CD14-positive monocyte (primary cell): ENCODE results near the gene COL4A4. TPM values are rescaled to one million over a fixed set of nuclear protein-coding genes. Genes with fewer than 3 reads are reported as not detected.

Source experiments
- DNase-seq, 3 donors: peaks; one replicate each; pipeline ENCODE4 v3.0.0-alpha.2; 2011 to 2022
- H2AFZ ChIP-seq: 2 replicates; pipeline ENCODE4 v1.6.0; 2012; ENCODE audit warnings: mild to moderate bottlenecking, low read depth, low read length, inconsistent platforms; ENCODE audit not compliant: insufficient read depth, poor library complexity, severe bottlenecking
- H3K27ac ChIP-seq, 2 donors: 1 replicate in 1 of 2; 2 replicates in 1 of 2; pipeline ENCODE4 v1.5.1; 2012 to 2013; ENCODE audit warnings: low read length in 2 of 2, control low read depth in 1 of 2, inconsistent platforms in 1 of 2, low read depth in 1 of 2, mild to moderate bottlenecking in 1 of 2
- H3K27me3 ChIP-seq, 2 donors: one replicate each; pipeline versions ENCODE4 v1.6.0 to v1.6.1; 2011 to 2013; ENCODE audit warnings: low read length in 2 of 2; ENCODE audit not compliant: control insufficient read depth in 2 of 2, insufficient read depth in 2 of 2
- H3K36me3 ChIP-seq, 2 donors: replicated peaks in 1 of 2; 1 replicate in 1 of 2; 2 replicates in 1 of 2; pipeline versions ENCODE4 v1.5.1 to v1.6.1; 2012 to 2013; ENCODE audit warnings: low read length in 2 of 2, control low read depth in 1 of 2, inconsistent platforms in 1 of 2, mild to moderate bottlenecking in 1 of 2; ENCODE audit not compliant: insufficient read depth in 2 of 2, control insufficient read depth in 1 of 2
- H3K4me1 ChIP-seq, 2 donors: 1 replicate in 1 of 2; 2 replicates in 1 of 2; pipeline versions ENCODE4 v1.5.1 to v1.6.1; 2012 to 2013; ENCODE audit warnings: low read length in 2 of 2, control low read depth in 1 of 2, inconsistent platforms in 1 of 2, mild to moderate bottlenecking in 1 of 2, moderate library complexity in 1 of 2; ENCODE audit not compliant: insufficient read depth in 2 of 2, control insufficient read depth in 1 of 2
- H3K4me2 ChIP-seq: replicated peaks from 2 replicates; pipeline ENCODE3; 2012; ENCODE audit warnings: low read length, moderate library complexity, mild to moderate bottlenecking; ENCODE audit not compliant: poor library complexity, severe bottlenecking; ENCODE audit errors: extremely low read depth
- H3K4me3 ChIP-seq, 3 experiments: fragments of 200-600 bp in 1 of 3; sonication (generic) in 1 of 3; replicated peaks in 1 of 3; 1 replicate in 2 of 3; 2 replicates in 1 of 3; pipeline ENCODE4 v1.5.1; 2011 to 2013; ENCODE audit warnings: low read length in 3 of 3, mild to moderate bottlenecking in 3 of 3, control low read depth in 2 of 3, low read depth in 2 of 3, inconsistent platforms in 1 of 3, moderate library complexity in 1 of 3
- H3K79me2 ChIP-seq: 2 replicates; pipeline ENCODE4 v1.6.0; 2012; ENCODE audit warnings: mild to moderate bottlenecking, control low read depth, inconsistent platforms, low read length, moderate library complexity; ENCODE audit not compliant: insufficient read depth
- H3K9ac ChIP-seq: 2 replicates; pipeline ENCODE4 v1.6.0; 2017; ENCODE audit warnings: low read length, mild to moderate bottlenecking; ENCODE audit not compliant: insufficient read depth, poor library complexity, severe bottlenecking
- H3K9me3 ChIP-seq, 2 donors: replicated peaks in 1 of 2; 1 replicate in 1 of 2; 2 replicates in 1 of 2; pipeline versions ENCODE4 v1.5.1 to v1.6.1; 2012 to 2013; ENCODE audit warnings: low read length in 2 of 2, control low read depth in 1 of 2; ENCODE audit not compliant: control insufficient read depth in 1 of 2, insufficient read depth in 1 of 2
- H4K20me1 ChIP-seq: 2 replicates; pipeline ENCODE4 v1.6.0; 2012; ENCODE audit warnings: mild to moderate bottlenecking, low read length, control low read depth, moderate library complexity; ENCODE audit not compliant: insufficient read depth
- H3K27ac Mint-ChIP-seq, 7 donors: one replicate each; pipeline ENCODE4 v1.8.0; 2020; ENCODE audit warnings: mild to moderate bottlenecking in 7 of 7, mixed read lengths in 7 of 7, moderate library complexity in 6 of 7, inconsistent platforms in 2 of 7
- H3K27me3 Mint-ChIP-seq, 3 donors: one replicate each; pipeline ENCODE4 v1.8.0; 2021 to 2022; ENCODE audit warnings: low read depth in 3 of 3, mild to moderate bottlenecking in 3 of 3, mixed read lengths in 3 of 3, moderate library complexity in 3 of 3, inconsistent platforms in 1 of 3
- H3K36me3 Mint-ChIP-seq, 2 donors: one replicate each; pipeline ENCODE4 v1.8.0; 2020; ENCODE audit warnings: mixed read lengths in 2 of 2, inconsistent platforms in 1 of 2, mild to moderate bottlenecking in 1 of 2
- H3K4me1 Mint-ChIP-seq: one replicate; pipeline ENCODE4 v1.8.0; 2020; ENCODE audit warnings: mild to moderate bottlenecking, mixed read lengths
- H3K4me3 Mint-ChIP-seq, 2 donors: one replicate each; pipeline ENCODE4 v1.8.0; 2020; ENCODE audit warnings: mild to moderate bottlenecking in 2 of 2, mixed read lengths in 2 of 2, moderate library complexity in 1 of 2
- H3K9me3 Mint-ChIP-seq, 7 donors: one replicate each; pipeline ENCODE4 v1.8.0; 2020 to 2022; ENCODE audit warnings: mixed read lengths in 7 of 7, mild to moderate bottlenecking in 6 of 7, moderate library complexity in 6 of 7, inconsistent platforms in 2 of 7
- CTCF ChIP-seq: fragments of 200-600 bp; IDR thresholded peaks from one replicate; pipeline ENCODE4 v1.8.0; 2022; ENCODE audit warnings: antibody characterized with exemption, mild to moderate bottlenecking
- WGBS: methylation state at CpG from one replicate; pipeline ENCODE4 v1.1.5; 2013; ENCODE audit warnings: missing lambda C conversion rate; ENCODE audit not compliant: insufficient coverage; 5-methylcytosine and 5-hydroxymethylcytosine counted together
- intact Hi-C, 2 donors: fragments of 100-400 bp; cut with micrococcal nuclease; formaldehyde crosslinking; loops; one replicate each; pipeline versions ENCODE4 v1.15.0 to v1.15.1; 2023
- polyA plus RNA-seq, 3 donors: library from polyadenylated mRNA; depleted of rRNA in 1 of 3; unstranded in 2 of 3; stranded (reverse) in 1 of 3; fragments of 300-500 nt in 2 of 3; fragments of >200 nt in 1 of 3; fragmentation: Illumina TruSeq in 2 of 3; gene quantifications; 1 replicate in 2 of 3; 2 replicates in 1 of 3; pipeline ENCODE4 v1.2.3, GENCODE V29; 2012 to 2021

The COL4A4 gene
- polyA plus RNA-seq, 3 donors, result 0.03 TPM; not detected in 2

DNA sequence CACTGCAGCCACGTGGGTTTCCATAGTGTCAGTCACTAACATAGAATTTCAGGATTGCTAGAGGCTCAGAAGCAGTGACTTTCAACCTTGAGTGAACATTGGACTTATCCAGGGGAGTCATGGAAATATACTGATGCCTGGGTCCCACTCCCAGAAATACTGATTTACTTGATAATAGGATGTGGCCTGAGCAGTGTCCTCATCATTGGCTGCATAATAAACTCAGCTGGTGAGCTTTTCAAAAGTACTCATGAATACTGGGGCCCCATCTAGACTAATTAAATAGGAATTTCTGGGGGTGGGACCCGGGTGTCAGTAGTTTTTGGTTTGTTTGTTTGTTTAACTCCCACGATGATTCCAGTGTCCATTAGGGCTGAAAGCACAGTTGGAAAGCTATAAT lies 141.4 kb downstream of the COL4A4 start:
- DNase-seq, result no peak
- WGBS, result 78% methylated on average over 2 of the region's 3 CpGs
- H3K79me2 ChIP-seq, result no peaks in the 10 kb centered on the region
- H3K4me3 ChIP-seq, result no peak overlapping the region
- H3K9ac ChIP-seq, result no peak overlapping the region
- no peak overlapping the region for H2AFZ ChIP-seq
- H3K27ac ChIP-seq, result no peak overlapping the region
- peaks cover 6% of the 10 kb centered on the region for H3K4me1 Mint-ChIP-seq
- intact Hi-C loops, result no loop called here
- H3K27me3 ChIP-seq, result no peaks in the 10 kb centered on the region
- H4K20me1 ChIP-seq, result no peaks in the 10 kb centered on the region
- H3K4me2 ChIP-seq, result no peak overlapping the region
- peaks cover 0 to 13% of the 10 kb centered on the region in 2 donors for H3K4me1 ChIP-seq
- H3K27ac Mint-ChIP-seq, result no peak overlapping the region
- peaks cover 0 to 2% (median 0%) of the 10 kb centered on the region in 7 donors for H3K9me3 Mint-ChIP-seq
- no peaks in the 10 kb centered on the region for H3K36me3 Mint-ChIP-seq
- no peaks in the 10 kb centered on the region for H3K9me3 ChIP-seq
- H3K4me3 Mint-ChIP-seq, result no peak overlapping the region
- H3K36me3 ChIP-seq, result no peaks in the 10 kb centered on the region
- H3K27me3 Mint-ChIP-seq, result peaks cover 0 to 3% (median 0%) of the 10 kb centered on the region in 3 donors
- no peak for TF ChIP-seq CTCF

- Histone ChIP-seq H3K27ac (no peak overlapping the region), H3K27me3 (no peaks in the 10 kb centered on the region), H2AFZ (no peak overlapping the region), H3K9me3 (no peaks in the 10 kb centered on the region), H3K4me3 (no peak overlapping the region), H3K36me3 (no peaks in the 10 kb centered on the region), H4K20me1 (no peaks in the 10 kb centered on the region), H3K9ac (no peak overlapping the region), H3K4me1 (peaks cover 0 to 13% of the 10 kb centered on the region in 2 donors), H3K79me2 (no peaks in the 10 kb centered on the region), H3K4me2 (no peak overlapping the region)
- Mint-ChIP-seq H3K27me3 (peaks cover 0 to 7% (median 4%) of the 10 kb centered on the region in 3 donors), H3K4me1 (peaks cover 6% of the 10 kb centered on the region), H3K4me3 (no peak overlapping the region), H3K36me3 (no peaks in the 10 kb centered on the region), H3K9me3 (peaks cover 0 to 2% (median 0%) of the 10 kb centered on the region in 7 donors), H3K27ac (peak overlapping the region in 2 of 7 donors; percentile 23 to 65)
- no peak for TF ChIP-seq CTCF
- 40% methylated on average over 1 of the region's 2 CpGs for WGBS
- peak in 2 of 3 donors; percentile 16 to 34 for DNase-seq
- intact Hi-C loops, result no loop called here
These were observed 143.6 kb downstream of the COL4A4 start for GRCh38 chr2:227020416-227020815.
